OCI-LY7 (cell line): ENCODE results near the gene CCT7. TPM values are rescaled to one million over a fixed set of nuclear protein-coding genes. Genes with fewer than 3 reads are reported as not detected.

Experiments used
- BruUV-seq: library from RNA; stranded (reverse); fragments of 400-500 nt; replicated peaks from 2 replicates; lab custom pipeline; 2021; lab: Mats Ljungman, UMichigan
- CTCF ChIA-PET: fragments of 300-600 bp; sonication (Branson Sonifier 250); formaldehyde crosslinking; loops from one replicate; lab custom pipeline; 2022; ENCODE audit warnings: antibody characterized with exemption; ENCODE audit not compliant: unreplicated experiment; lab: Charles Lee
- POLR2A ChIA-PET: fragments of 300-600 bp; sonication (Branson Sonifier 250); formaldehyde crosslinking; loops from one replicate; lab custom pipeline; 2022; ENCODE audit warnings: antibody characterized with exemption; lab: Charles Lee
- DNase-seq: peaks from one replicate; pipeline ENCODE4 v3.0.0-alpha.2; 2015; ENCODE audit warnings: low spot score
- H2AFZ ChIP-seq: fragments of 200-600 bp; sonication (generic), shearing (Covaris generic); 2 replicates; pipeline ENCODE4 v1.6.1; 2014; ENCODE audit warnings: mild to moderate bottlenecking, antibody characterized with exemption, low read length, moderate library complexity
- H3K27ac ChIP-seq: fragments of 200-600 bp; sonication (generic); 2 replicates; pipeline ENCODE4 v1.5.1; 2014; ENCODE audit warnings: mixed run types, low read depth, mild to moderate bottlenecking, moderate library complexity, low read length, inconsistent platforms; ENCODE audit not compliant: poor library complexity, severe bottlenecking
- H3K36me3 ChIP-seq: fragments of 200-600 bp; sonication (generic); 2 replicates; pipeline ENCODE4 v1.6.1; 2014; ENCODE audit warnings: mild to moderate bottlenecking, antibody characterized with exemption, low read length, moderate library complexity, mixed read lengths; ENCODE audit not compliant: insufficient read depth
- H3K4me1 ChIP-seq: fragments of 200-600 bp; sonication (generic); 2 replicates; pipeline ENCODE4 v1.5.1; 2014; ENCODE audit warnings: mild to moderate bottlenecking, low read length; ENCODE audit not compliant: insufficient read depth, poor library complexity, severe bottlenecking
- H3K4me2 ChIP-seq: fragments of 200-600 bp; sonication (generic); 2 replicates; pipeline ENCODE4 v1.6.1; 2014; ENCODE audit warnings: mild to moderate bottlenecking, low read length
- H3K4me3 ChIP-seq: fragments of 200-600 bp; sonication (generic); 2 replicates; pipeline ENCODE4 v1.5.1; 2014; ENCODE audit warnings: mild to moderate bottlenecking, low read depth, low read length; ENCODE audit not compliant: poor library complexity, severe bottlenecking
- H3K79me2 ChIP-seq: fragments of 200-600 bp; sonication (generic); 2 replicates; pipeline ENCODE4 v1.6.1; 2016; ENCODE audit warnings: low read depth, mild to moderate bottlenecking, low read length, moderate library complexity, mixed read lengths; ENCODE audit not compliant: insufficient read depth
- H3K9me2 ChIP-seq: fragments of 200-600 bp; sonication (generic); 2 replicates; pipeline ENCODE4 v1.6.1; 2016; ENCODE audit warnings: mild to moderate bottlenecking, low read length, mixed read lengths; ENCODE audit not compliant: insufficient read depth
- H3K9me3 ChIP-seq: fragments of 200-600 bp; sonication (generic); 2 replicates; pipeline ENCODE4 v1.6.1; 2014; ENCODE audit warnings: mild to moderate bottlenecking, mixed run types, low read length, mixed read lengths
- H4K20me1 ChIP-seq: fragments of 200-600 bp; sonication (generic); 2 replicates; pipeline ENCODE4 v1.6.1; 2014; ENCODE audit warnings: mild to moderate bottlenecking, antibody characterized with exemption, low read length, moderate library complexity, mixed read lengths; ENCODE audit not compliant: insufficient read depth
- CTCF ChIP-seq: fragments of 200-600 bp; sonication (generic); conservative IDR thresholded peaks from 2 replicates; pipeline ENCODE4 v1.5.1; 2014; ENCODE audit warnings: mild to moderate bottlenecking, antibody characterized with exemption, low read length, moderate library complexity, mixed read lengths
- EZH2phosphoT487 ChIP-seq: fragments of 200-600 bp; sonication (generic); IDR thresholded peaks from 2 replicates; pipeline ENCODE4 v1.6.1; 2018; ENCODE audit warnings: low read depth, borderline replicate concordance, mild to moderate bottlenecking, mixed run types, antibody characterized with exemption, low read length, moderate library complexity, mixed read lengths
- intact Hi-C: fragments of 100-400 bp; cut with micrococcal nuclease; formaldehyde crosslinking; loops from one replicate; pipeline ENCODE4 v1.10.0; 2022; ENCODE audit not compliant: unreplicated experiment
- total RNA-seq, 2 experiments: library from RNA; depleted of rRNA in 1 of 2; stranded (reverse); fragments of >200 nt in 1 of 2; shearing (Covaris generic) in 1 of 2; gene quantifications; 2 replicates each; pipeline ENCODE4 v1.2.3, GENCODE V29; 2014 to 2022

The CCT7 gene
- total RNA-seq, 2 experiments from 2014 or later: 334 to 347 TPM

- Histone ChIP-seq H3K4me2 (no peak within 1 kb of the TSS), H3K36me3 (no peaks in the 10 kb centered on the region), H3K9me2 (no peaks in the 10 kb centered on the region), H3K79me2 (no peaks in the 10 kb centered on the region), H3K9me3 (no peaks in the 10 kb centered on the region), H3K4me1 (no peaks in the 10 kb centered on the region), H3K27ac (no peak within 1 kb of the TSS), H4K20me1 (no peaks in the 10 kb centered on the region), H3K4me3 (no peak within 1 kb of the TSS), H2AFZ (no peak within 1 kb of the TSS)
- ChIA-PET POLR2A (no interaction called here), CTCF (no interaction called here)
- TF ChIP-seq CTCF (no peak), EZH2phosphoT487 (no peak)
- intact Hi-C loops: no loop called here
- BruUV-seq: no TSS peak
- no peak for DNase-seq
These were observed 31.7 kb upstream of the CCT7 start, which contains the start of gene NOTO for GRCh38 chr2:73202156-73203054. NOTO (plus strand) TSS chr2:73202574; CDS start chr2:73202667, 93 bp downstream.

- Histone ChIP-seq H3K27ac (no peak overlapping the region), H3K9me3 (no peaks in the 10 kb centered on the region), H4K20me1 (no peaks in the 10 kb centered on the region), H3K79me2 (no peaks in the 10 kb centered on the region), H3K4me1 (no peaks in the 10 kb centered on the region), H3K36me3 (no peaks in the 10 kb centered on the region), H3K4me2 (no peak overlapping the region), H2AFZ (no peak overlapping the region), H3K4me3 (no peak overlapping the region), H3K9me2 (no peaks in the 10 kb centered on the region)
- no TSS peak for BruUV-seq
- TF ChIP-seq CTCF (no peak), EZH2phosphoT487 (no peak)
- intact Hi-C loops: no loop called here
- ChIA-PET CTCF (no interaction called here), POLR2A (no interaction called here)
- DNase-seq: no peak
These were observed 30.9 kb upstream of the CCT7 start for GRCh38 chr2:73203055-73203681.
